GM23338 (cell line): Measurements from ENCODE around the gene SETBP1. TPM values are rescaled to one million over a fixed set of nuclear protein-coding genes. Genes with fewer than 3 reads are reported as not detected.

Experiments
- ATAC-seq: fragments of 200-7000 bp; cut with Tn5 transposase; 3 replicates; pipeline ENCODE4 v1.9.1; 2020
- DNase-seq: peaks from one replicate; pipeline ENCODE4 v3.0.0-alpha.2; 2015; ENCODE audit warnings: low spot score
- H2AFZ ChIP-seq: fragments of 200-600 bp; sonication (generic); 2 replicates; pipeline ENCODE4 v1.8.0; 2016; ENCODE audit warnings: antibody characterized with exemption, mild to moderate bottlenecking, moderate library complexity
- H3F3A ChIP-seq: fragments of 200-600 bp; sonication (generic); replicated peaks from 2 replicates; pipeline ENCODE4 v1.8.0; 2017; ENCODE audit warnings: antibody characterized with exemption, mixed run types, low read depth
- H3K27ac ChIP-seq: fragments of 200-600 bp; sonication (generic); 2 replicates; pipeline ENCODE4 v1.6.1; 2016; ENCODE audit warnings: low read depth
- H3K27me3 ChIP-seq: fragments of 200-600 bp; sonication (generic); 2 replicates; pipeline ENCODE4 v1.8.0; 2016; ENCODE audit warnings: mild to moderate bottlenecking, mixed run types, moderate library complexity; ENCODE audit not compliant: insufficient read depth
- H3K36me3 ChIP-seq: fragments of 200-600 bp; sonication (generic); 2 replicates; pipeline ENCODE4 v1.8.0; 2016; ENCODE audit warnings: mild to moderate bottlenecking; ENCODE audit not compliant: insufficient read depth
- H3K4me1 ChIP-seq: fragments of 200-600 bp; sonication (generic); 2 replicates; pipeline ENCODE4 v1.8.0; 2016; ENCODE audit warnings: mild to moderate bottlenecking, moderate library complexity; ENCODE audit not compliant: insufficient read depth
- H3K4me2 ChIP-seq: fragments of 200-600 bp; sonication (generic); 2 replicates; pipeline ENCODE4 v1.7.1; 2017; ENCODE audit warnings: mixed run types
- H3K4me3 ChIP-seq: fragments of 200-600 bp; sonication (generic); 2 replicates; pipeline ENCODE4 v1.6.1; 2016; ENCODE audit warnings: mixed run types
- H3K79me2 ChIP-seq: fragments of 200-600 bp; sonication (generic); replicated peaks from 2 replicates; pipeline ENCODE4 v1.8.0; 2017; ENCODE audit warnings: mild to moderate bottlenecking; ENCODE audit not compliant: insufficient read depth
- H3K9me2 ChIP-seq: fragments of 200-600 bp; sonication (generic); 2 replicates; pipeline ENCODE4 v1.8.0; 2017; ENCODE audit not compliant: insufficient read depth
- H4K20me1 ChIP-seq: fragments of 200-600 bp; sonication (generic); replicated peaks from 2 replicates; pipeline ENCODE4 v1.8.0; 2017; ENCODE audit warnings: mild to moderate bottlenecking; ENCODE audit not compliant: insufficient read depth
- H3K27ac Mint-ChIP-seq: 2 replicates; pipeline ENCODE4 v1.8.0; 2020; ENCODE audit warnings: inconsistent platforms, mild to moderate bottlenecking, moderate library complexity, mixed read lengths
- H3K27me3 Mint-ChIP-seq: 3 replicates; pipeline ENCODE4 v1.8.0; 2022; ENCODE audit warnings: low read depth, mild to moderate bottlenecking, moderate library complexity, mixed read lengths, inconsistent platforms; ENCODE audit not compliant: insufficient read depth, poor library complexity
- H3K36me3 Mint-ChIP-seq: 3 replicates; pipeline ENCODE4 v1.8.0; 2021; ENCODE audit warnings: low read depth, mild to moderate bottlenecking, inconsistent platforms, moderate library complexity, mixed read lengths
- H3K4me1 Mint-ChIP-seq: 3 replicates; pipeline ENCODE4 v1.8.0; 2020; ENCODE audit warnings: mild to moderate bottlenecking, inconsistent platforms, mixed read lengths
- H3K4me3 Mint-ChIP-seq: 3 replicates; pipeline ENCODE4 v1.8.0; 2021; ENCODE audit warnings: moderate library complexity, mild to moderate bottlenecking, inconsistent platforms, mixed read lengths
- H3K9me3 Mint-ChIP-seq: 3 replicates; pipeline ENCODE4 v1.8.0; 2020; ENCODE audit warnings: moderate library complexity, mild to moderate bottlenecking, inconsistent platforms, mixed read lengths
- CTCF ChIP-seq, 2 experiments: fragments of 200-600 bp in 1 of 2; sonication (generic) in 1 of 2; conservative IDR thresholded peaks; 2 replicates each; pipeline versions ENCODE4 v1.5.1 to v1.6.1; 2016 to 2017; ENCODE audit warnings: antibody characterized with exemption in 2 of 2, low read depth in 2 of 2, mild to moderate bottlenecking in 2 of 2, moderate library complexity in 1 of 2
- ETS1 ChIP-seq: IDR thresholded peaks from 2 replicates; pipeline ENCODE4 v1.6.1; 2016; ENCODE audit warnings: antibody characterized with exemption
- EZH2 ChIP-seq: fragments of 200-600 bp; sonication (generic); IDR thresholded peaks from one replicate; pipeline ENCODE4 v1.8.0; 2017; ENCODE audit warnings: antibody characterized with exemption, mild to moderate bottlenecking, low read depth; ENCODE audit not compliant: unreplicated experiment
- EZH2phosphoT487 ChIP-seq: fragments of 200-600 bp; sonication (generic); IDR thresholded peaks from one replicate; pipeline ENCODE4 v1.8.1; 2018; ENCODE audit warnings: antibody characterized with exemption; ENCODE audit not compliant: unreplicated experiment
- NANOG ChIP-seq: IDR thresholded peaks from 2 replicates; pipeline ENCODE4 v1.6.1; 2016; ENCODE audit warnings: antibody characterized with exemption, borderline replicate concordance
- REST ChIP-seq: IDR thresholded peaks from one replicate; pipeline ENCODE4 v1.6.1; 2018; ENCODE audit warnings: antibody characterized with exemption; ENCODE audit not compliant: unreplicated experiment
- STAT1 ChIP-seq: IDR thresholded peaks from one replicate; pipeline ENCODE4 v1.6.1; 2016; ENCODE audit warnings: antibody characterized with exemption; ENCODE audit not compliant: unreplicated experiment
- ZNF114 ChIP-seq: fragments of 250-450 bp; sonication (Bioruptor Pico); IDR thresholded peaks from 2 replicates; pipeline ENCODE4 v1.5.0; 2020; ENCODE audit warnings: mild to moderate bottlenecking, moderate library complexity
- ZNF331 ChIP-seq: fragments of 250-450 bp; sonication (Bioruptor Pico); IDR thresholded peaks from 2 replicates; pipeline ENCODE4 v1.5.0; 2020; ENCODE audit warnings: low read depth, mild to moderate bottlenecking, moderate library complexity
- ZNF462 ChIP-seq: fragments of 250-450 bp; sonication (Bioruptor Pico); IDR thresholded peaks from 2 replicates; pipeline ENCODE4 v1.5.0; 2020; ENCODE audit warnings: mild to moderate bottlenecking, moderate library complexity
- polyA plus RNA-seq: library from polyadenylated mRNA; unstranded; fragments of >200 nt; fragmentation: Nextera tagmentation; extraction: Ambion mirVana; gene quantifications from 2 replicates; pipeline ENCODE4 v1.2.1, GENCODE V29; 2016
- total RNA-seq: library from RNA; depleted of rRNA; stranded (reverse); fragments of >200 nt; shearing (Covaris generic); gene quantifications from 2 replicates; pipeline ENCODE4 v1.2.3, GENCODE V29; 2014

Gene SETBP1
- total and polyA plus RNA-seq, 2 experiments from 2014 or later, result 1.6 to 5.5 TPM

- no peak for TF ChIP-seq EZH2phosphoT487
- no peak for TF ChIP-seq ZNF114 (CRISPR knock-in tag)
- H3K4me1 Mint-ChIP-seq, result no peaks in the 10 kb centered on the region
- no peak overlapping the region for H3K4me3 Mint-ChIP-seq
- no peaks in the 10 kb centered on the region for H3K9me2 ChIP-seq
- DNase-seq, result no peak
- H3K36me3 ChIP-seq, result no peaks in the 10 kb centered on the region
- H3K9me3 Mint-ChIP-seq, result no peaks in the 10 kb centered on the region
- no peak overlapping the region for H3K4me2 ChIP-seq
- H4K20me1 ChIP-seq, result no peaks in the 10 kb centered on the region
- H3K27ac ChIP-seq, result no peak overlapping the region
- H3K27me3 ChIP-seq, result no peaks in the 10 kb centered on the region
- H3K4me1 ChIP-seq, result peaks cover 6% of the 10 kb centered on the region; the same call in 1 of the 2 replicates
- no peaks in the 10 kb centered on the region for H3K27me3 Mint-ChIP-seq
- no peak overlapping the region for H3K4me3 ChIP-seq
- ATAC-seq, result no peak
- no peaks in the 10 kb centered on the region for H3K79me2 ChIP-seq
- H3K27ac Mint-ChIP-seq, result no peak overlapping the region
- no peaks in the 10 kb centered on the region for H3K36me3 Mint-ChIP-seq
- no peaks in the 10 kb centered on the region for H3F3A ChIP-seq
- H2AFZ ChIP-seq, result no peak overlapping the region
Measured at GRCh38 chr18:45037618-45038017, 356.9 kb downstream of the SETBP1 start.

- Histone ChIP-seq H3K4me1 (peaks cover 6% of the 10 kb centered on the region; the same call in 1 of the 2 replicates), H3K27me3 (no peaks in the 10 kb centered on the region), H3F3A (no peaks in the 10 kb centered on the region), H3K4me2 (no peak overlapping the region), H3K27ac (no peak overlapping the region), H3K79me2 (no peaks in the 10 kb centered on the region), H4K20me1 (no peaks in the 10 kb centered on the region), H3K4me3 (no peak overlapping the region), H3K9me2 (no peaks in the 10 kb centered on the region), H2AFZ (no peak overlapping the region), H3K36me3 (no peaks in the 10 kb centered on the region)
- H3K4me1 Mint-ChIP-seq, result no peaks in the 10 kb centered on the region
- TF ChIP-seq EZH2phosphoT487 (no peak), ETS1 (no peak), ZNF331 (CRISPR knock-in tag) (no peak), NANOG (no peak), STAT1 (no peak), CTCF (conservative IDR thresholded peaks at IDR 0.05; ENCODE audit: low read depth in 2 of 2) (no peak), REST (no peak), ZNF462 (CRISPR knock-in tag) (no peak), EZH2 (no peak)
- H3K4me3 Mint-ChIP-seq, result no peak overlapping the region
- ATAC-seq (no peak), DNase-seq (no peak)
- no peak overlapping the region for H3K27ac Mint-ChIP-seq
- no peaks in the 10 kb centered on the region for H3K27me3 Mint-ChIP-seq
- no peaks in the 10 kb centered on the region for H3K9me3 Mint-ChIP-seq
- H3K36me3 Mint-ChIP-seq, result no peaks in the 10 kb centered on the region
Measured at GRCh38 chr18:45039376-45039775, 358.7 kb downstream of the SETBP1 start.
